IPS-18c (cell line): Measurements from ENCODE around the gene ALOXE3.

Experiments
- H3K4me3 ChIP-seq: 2 replicates; pipeline ENCODE4 v1.7.0; 2013; ENCODE audit warnings: low read depth, mild to moderate bottlenecking, low read length, moderate library complexity; ENCODE audit not compliant: insufficient read depth
- H3K9me3 ChIP-seq: one replicate; pipeline ENCODE4 v1.6.1; 2013; ENCODE audit warnings: mild to moderate bottlenecking, low read length, moderate library complexity; ENCODE audit not compliant: control insufficient read depth, insufficient read depth

Gene ALOXE3

DNA sequence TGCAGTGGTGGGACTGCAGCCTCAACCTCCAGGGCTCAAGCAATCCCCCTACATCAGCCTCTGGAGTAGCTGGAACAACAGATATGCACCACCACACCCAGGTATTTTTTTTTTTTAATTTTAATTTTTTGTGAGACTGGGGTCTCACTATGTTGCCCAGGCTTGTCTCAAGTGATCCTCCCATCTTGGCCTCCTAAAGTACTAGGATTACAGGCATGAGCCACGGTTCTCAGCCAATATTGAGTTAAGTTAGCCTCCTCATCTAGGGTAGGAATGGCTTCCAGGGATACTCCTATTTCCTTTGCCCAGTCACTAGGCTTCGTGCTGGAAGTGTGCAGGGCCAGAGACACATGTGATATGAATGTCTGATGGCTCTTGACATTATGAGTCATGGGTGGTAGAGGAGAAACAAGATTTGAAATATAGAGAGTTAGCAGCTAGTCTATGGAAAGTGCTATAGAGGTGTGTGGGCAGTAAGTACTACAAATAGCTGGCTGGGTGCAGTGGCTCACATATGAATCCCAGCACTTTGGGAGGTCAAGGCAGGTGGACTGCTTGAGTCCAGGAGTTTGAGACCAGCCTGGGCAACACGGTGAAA lies 13.6 kb upstream of the ALOXE3 start:
- Histone ChIP-seq H3K4me3 (no peak overlapping the region), H3K9me3 (no peaks in the 10 kb centered on the region)

DNA sequence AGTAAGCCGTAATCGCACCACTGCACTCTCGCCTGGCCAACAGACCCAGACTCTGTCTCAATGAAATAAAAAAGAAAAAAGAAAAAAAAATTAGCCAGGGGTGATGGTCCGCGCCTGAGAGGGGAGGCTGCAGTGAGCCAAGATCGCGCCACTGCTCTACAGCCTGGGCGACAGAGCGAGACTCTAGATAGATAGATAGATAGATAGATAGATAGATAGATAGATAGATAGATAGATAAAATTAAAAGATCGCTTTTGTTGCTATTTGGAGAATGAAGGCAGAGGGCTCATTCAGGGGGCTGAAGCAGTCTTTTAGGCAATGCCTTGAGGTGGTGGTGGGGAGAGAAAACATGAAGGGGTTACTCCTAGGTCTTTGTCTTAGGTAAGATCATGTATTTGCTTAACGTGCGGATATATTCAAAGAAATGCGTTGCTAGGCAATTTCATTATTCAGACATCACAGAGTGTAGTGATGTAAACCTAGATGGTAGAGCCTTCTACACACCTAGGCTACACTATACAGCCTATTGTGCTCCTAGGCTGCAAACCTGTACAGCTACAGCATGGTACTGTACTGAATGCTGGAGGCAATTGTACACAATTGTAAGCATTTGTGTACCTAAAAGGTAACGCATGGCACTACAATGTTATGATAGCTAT lies 9.9 kb upstream of the ALOXE3 start:
- no peak overlapping the region for H3K4me3 ChIP-seq
- no peaks in the 10 kb centered on the region for H3K9me3 ChIP-seq

DNA sequence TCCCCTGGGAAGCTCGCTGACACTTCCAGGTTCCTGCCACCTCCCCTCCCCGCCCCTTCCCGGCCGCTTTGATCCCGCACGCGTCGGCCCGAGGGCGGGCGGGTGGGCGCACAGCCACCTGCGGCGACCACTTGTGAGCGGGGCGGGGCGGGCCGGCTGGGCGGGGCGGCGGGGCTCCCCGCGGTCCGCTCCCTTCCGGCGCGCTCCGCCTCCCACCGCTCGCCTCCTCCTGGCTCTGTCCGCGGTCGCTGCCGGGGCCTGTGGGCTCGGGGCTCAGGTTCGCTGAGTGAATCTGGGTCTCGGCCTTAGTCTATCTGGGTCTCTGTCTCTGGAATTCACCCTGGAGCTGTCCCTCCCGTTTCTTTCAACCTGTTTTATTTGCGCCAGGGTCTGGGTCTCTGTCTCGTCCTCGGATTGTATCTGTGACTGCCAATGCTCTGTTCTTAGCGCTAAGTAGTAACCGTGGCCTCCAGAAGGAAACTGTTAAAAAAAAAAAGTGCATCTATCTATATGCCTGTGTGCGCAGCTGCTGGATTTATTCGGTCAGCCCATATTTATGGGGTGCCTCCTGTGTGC lies 8.3 kb upstream of the ALOXE3 start:
- Histone ChIP-seq H3K4me3 (peak overlapping the region; percentile 48), H3K9me3 (no peaks in the 10 kb centered on the region)

- H3K4me3 ChIP-seq, result peak overlapping the region; percentile 48
- no peaks in the 10 kb centered on the region for H3K9me3 ChIP-seq
Observed at GRCh38 chr17:8125947-8126490, 7.7 kb upstream of the ALOXE3 start.

DNA sequence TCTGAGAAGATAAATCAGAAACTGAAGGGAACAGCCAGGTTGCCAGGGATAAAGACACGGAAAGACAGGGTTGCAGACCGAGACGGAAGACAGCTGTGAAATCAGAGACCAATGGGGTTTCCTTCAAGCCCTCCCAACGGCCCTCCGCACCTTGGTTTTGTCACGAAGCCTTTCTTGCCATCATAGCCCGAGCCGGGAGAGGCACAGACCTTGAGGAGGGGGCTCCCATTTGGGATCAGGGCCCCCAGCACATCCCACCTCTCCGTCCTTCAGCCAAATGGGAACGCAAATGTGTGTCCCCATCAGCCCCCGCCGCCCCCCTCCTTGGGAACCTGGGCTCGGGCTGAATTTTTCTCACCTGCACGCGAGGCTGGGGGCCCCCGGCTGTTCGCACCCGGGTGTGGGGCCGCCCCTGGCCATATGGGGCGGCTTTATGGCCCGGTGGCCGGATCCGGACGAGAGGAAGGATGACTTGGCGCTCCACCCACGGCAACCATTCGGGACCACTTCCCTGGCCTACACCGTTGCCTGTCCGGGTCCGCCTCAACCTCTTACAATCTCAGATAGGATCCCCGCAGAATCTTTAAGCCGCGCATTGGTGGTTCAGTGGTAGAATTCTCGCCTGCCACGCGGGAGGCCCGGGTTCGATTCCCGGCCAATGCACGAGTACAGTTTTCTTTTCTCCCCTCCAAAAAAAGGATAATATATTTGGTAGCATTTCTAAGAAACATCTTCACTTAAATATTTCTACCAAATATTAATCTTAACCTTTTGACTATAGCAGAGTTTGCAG lies 7.0 kb upstream of the ALOXE3 start:
- Histone ChIP-seq H3K9me3 (no peaks in the 10 kb centered on the region), H3K4me3 (peak overlapping the region; percentile 82)

DNA sequence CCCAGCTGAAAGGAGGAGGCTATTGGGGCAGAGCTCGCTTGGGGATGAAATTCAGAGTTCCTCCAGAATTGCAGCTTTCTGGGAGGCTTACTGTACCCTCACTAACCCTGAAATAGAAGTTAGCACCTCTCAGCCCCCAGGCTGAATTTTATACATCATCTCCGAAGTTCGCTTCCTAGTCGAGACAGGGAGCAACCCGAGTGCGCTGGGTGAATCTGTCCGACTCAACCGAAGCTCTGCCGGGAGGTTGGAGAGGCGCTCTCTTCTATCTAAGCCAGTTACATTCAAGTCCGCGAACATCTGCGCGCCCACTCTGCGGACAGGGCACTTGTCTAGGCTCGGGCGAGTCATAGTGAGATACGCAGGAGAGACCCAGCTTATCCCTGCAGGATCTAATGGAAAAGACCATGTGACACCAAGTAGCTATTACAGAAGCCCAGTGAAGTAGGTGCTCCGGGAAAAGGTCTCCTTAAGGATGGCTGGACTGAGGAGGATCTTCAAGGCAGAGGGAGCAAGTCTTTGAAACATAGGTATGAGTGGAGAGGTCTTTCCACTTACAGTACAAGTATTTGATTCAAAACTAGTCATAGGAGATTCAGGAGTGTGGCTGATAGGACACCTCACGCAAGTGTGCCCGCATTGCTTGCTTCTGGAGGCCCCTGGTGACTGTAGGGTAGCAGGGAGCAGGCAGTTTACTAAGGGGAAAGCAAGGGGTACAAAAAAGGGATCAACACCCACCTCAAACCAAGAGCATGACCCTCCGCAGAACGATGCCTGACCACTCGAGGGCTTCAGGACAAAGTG lies 6.2 kb upstream of the ALOXE3 start:
- no peaks in the 10 kb centered on the region for H3K9me3 ChIP-seq
- H3K4me3 ChIP-seq, result peak overlapping the region; percentile 82

- Histone ChIP-seq H3K4me3 (peak within 1 kb of the TSS; percentile 82), H3K9me3 (no peaks in the 10 kb centered on the region)
Observed at GRCh38 chr17:8123695-8124349, 5.5 kb upstream of the ALOXE3 start, which contains the start of gene HES7. TSS of gene HES7 (minus strand) at chr17:8124106. CDS start at chr17:8124084, 22 bp downstream.

- H3K4me3 ChIP-seq, result peak overlapping the region; percentile 82
Observed at GRCh38 chr17:8122924-8123694, 4.8 kb upstream of the ALOXE3 start.

GRCh38 chr17:8122422-8122923 lies 4.2 kb upstream of the ALOXE3 start:
- H3K9me3 ChIP-seq, result no peaks in the 10 kb centered on the region
- peak overlapping the region; percentile 82 for H3K4me3 ChIP-seq

More at GRCh38 chr17:8122924-8123694, 4.8 kb upstream of the ALOXE3 start:
- no peaks in the 10 kb centered on the region for H3K9me3 ChIP-seq

DNA sequence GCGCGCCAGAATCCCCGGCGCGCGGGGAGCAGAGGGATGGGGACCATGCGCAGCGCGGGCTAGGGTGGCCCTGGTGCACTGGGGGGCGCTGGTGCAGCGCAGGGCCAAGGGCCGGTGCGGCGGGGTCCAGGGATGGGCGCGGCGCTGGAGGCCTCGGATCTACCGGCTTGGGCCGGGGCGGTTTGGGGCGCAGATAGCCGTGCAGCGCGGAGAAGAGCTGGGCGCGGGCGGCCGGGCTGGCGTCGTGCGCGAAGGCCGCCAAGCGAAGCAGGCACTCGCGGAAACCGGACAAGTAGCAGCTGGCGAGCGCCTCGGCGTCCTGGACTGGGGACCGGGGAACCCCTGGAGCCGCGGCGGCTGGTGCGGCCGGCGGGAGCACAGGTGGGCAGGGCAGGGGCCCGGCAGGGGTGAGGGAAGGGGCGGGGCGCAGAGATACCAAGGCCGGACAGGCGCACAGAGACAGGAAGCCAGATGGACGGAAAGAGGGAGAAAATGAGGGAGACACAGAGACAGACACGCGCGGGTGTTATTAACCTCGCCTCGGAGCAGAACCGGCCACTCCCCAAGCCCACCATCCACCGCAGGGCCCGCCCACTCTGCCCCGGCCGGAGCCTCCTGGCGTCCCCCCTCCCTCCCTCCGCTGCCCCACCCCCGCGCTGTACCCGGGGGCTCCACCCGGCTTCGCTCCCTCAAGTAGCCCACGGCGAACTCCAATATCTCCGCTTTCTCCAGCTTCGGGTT lies 3.5 kb upstream of the ALOXE3 start:
- peak overlapping the region; percentile 82 for H3K4me3 ChIP-seq

GRCh38 chr17:8121407-8121680 lies 3.0 kb upstream of the ALOXE3 start:
- Histone ChIP-seq H3K9me3 (no peaks in the 10 kb centered on the region), H3K4me3 (peak overlapping the region; percentile 82)

More for the DNA sequence above, 3.5 kb upstream of the ALOXE3 start:
- no peaks in the 10 kb centered on the region for H3K9me3 ChIP-seq

DNA sequence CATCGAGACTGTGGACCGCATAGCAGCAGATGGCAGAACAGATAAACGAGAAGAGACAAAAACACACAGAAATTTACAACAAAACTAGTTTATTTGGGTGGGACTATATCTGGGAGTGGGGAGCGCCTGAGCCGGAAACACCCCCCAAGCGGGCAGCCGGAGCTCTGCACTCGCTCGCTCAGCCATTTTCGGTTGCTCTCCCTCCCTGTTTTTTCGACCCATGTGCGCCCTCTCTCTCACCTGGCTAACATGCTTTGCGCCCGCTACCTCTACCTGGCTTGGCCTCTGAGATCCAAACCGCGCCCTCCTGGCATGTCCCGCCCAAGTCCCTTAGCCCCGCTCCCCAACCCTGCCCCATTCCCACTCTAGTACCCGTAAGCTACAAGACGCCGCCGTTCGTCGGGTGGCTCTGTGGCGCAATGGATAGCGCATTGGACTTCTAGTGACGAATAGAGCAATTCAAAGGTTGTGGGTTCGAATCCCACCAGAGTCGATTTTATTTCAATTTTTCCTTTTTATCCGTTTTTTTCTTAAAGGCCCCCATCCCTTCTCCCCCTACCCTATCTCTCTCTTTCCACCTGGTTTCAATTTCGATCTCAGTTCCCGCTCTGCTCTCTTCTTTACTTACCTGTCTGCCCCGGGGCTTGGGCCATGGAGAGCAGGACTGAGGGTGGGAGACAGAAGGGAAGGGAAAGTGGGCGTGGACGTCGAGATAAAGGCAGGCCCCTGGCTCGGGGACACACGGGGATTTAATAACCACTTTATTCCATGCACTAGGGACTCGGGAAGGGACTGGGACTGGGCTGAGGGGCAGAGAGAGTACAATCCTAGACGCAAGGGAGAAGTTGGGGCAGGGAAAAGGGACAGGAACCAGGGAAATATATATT lies 2.4 kb upstream of the ALOXE3 start:
- no peaks in the 10 kb centered on the region for H3K9me3 ChIP-seq
- peak overlapping the region; percentile 82 for H3K4me3 ChIP-seq

DNA sequence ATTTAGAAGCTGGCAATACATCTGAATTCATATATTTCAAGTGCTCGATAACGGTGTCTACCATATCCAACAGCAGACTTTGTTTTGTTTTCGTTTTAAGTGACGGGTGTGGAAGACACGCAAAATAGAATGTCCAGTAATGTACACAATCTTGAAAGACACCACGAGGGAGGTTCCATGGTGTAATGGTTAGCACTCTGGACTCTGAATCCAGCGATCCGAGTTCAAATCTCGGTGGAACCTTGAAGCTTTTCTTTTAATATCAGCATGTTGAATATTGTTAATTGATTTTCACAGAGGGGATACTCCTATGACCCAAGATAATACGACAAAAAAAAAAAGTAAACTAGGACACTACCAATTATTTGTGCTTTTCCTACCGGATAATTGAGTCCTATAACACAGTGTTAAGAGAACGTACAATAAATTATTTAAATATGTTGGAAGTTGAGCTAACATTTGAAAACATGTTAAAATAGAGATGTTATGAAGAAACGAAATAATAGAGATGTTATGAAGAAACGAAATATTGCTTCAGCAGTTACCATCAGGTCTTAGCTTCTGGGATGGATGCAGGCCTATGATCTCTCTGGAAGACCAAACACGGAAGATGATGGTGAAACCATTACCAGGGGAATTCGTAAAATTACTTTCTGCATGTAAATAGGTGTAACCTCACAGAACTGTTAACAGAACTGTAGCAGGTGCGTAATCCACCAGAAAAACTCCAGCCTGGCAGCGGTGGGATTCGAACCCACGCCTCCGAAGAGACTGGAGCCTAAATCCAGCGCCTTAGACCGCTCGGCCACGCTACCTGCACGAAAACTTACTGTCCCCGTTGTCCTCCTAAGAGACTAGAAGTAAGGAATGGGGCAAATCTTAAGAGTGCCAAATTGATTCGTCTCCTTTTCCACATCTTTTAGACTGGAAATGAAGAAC lies 1.5 kb upstream of the ALOXE3 start:
- no peaks in the 10 kb centered on the region for H3K9me3 ChIP-seq
- peak overlapping the region; percentile 87 for H3K4me3 ChIP-seq
